GM18499 (cell line): ENCODE data around the gene KRTDAP.

Experiments
- ATAC-seq: cut with Tn5 transposase; IDR thresholded peaks from one replicate; pipeline ENCODE4 v1.9.1; 2021; ENCODE audit warnings: moderate number of reproducible peaks; ENCODE audit not compliant: insufficient read depth, unreplicated experiment

The KRTDAP gene, protein sequence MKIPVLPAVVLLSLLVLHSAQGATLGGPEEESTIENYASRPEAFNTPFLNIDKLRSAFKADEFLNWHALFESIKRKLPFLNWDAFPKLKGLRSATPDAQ

DNA sequence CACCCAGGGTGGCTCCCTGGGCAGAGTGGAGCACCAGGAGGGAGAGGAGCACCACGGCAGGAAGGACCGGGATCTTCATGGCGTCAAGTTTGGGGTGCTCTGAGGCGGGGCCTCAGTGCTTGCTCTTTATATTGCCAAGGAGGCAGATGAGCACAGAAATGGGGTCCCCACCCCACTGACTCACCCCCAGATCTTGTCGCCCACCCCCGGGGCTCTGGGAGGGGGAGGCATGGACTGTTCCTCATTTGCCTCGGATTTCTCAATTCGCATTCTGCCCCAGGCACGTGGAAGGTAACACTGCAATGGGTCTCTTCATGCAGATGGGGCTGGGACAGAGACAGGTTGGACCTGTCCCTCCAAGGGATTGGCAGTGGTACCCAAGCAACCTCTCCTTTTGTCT, at the start of gene KRTDAP:
KRTDAP (minus strand) TSS at position 101 of the 400 bp plus-strand sequence; CDS start at position 79, 22 bp downstream.
- ATAC-seq, result no peak

DNA sequence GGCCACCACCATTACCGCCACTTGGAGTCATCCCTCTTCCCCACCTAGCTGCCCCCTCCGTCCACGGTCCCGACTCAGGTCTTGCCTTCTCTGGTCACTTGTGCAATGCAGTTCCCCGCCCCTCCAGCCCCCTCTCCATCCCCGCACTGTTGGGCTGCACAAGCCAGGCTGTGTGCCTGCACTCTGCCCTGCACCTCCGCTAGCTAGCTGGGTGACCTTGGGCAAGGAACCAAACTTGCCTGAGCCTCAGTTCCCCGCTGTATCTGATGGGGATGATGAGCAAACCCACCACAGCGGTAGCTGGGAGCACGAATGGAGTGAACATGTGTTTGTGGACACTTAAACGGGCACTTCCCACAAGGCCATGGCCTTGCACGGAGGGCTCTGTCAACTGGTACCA, 49.6 kb upstream of the KRTDAP start:
- ATAC-seq, result no peak

- ATAC-seq, result no peak
Measured at GRCh38 chr19:35539314-35539713, 49.0 kb upstream of the KRTDAP start.

- no peak for ATAC-seq
Measured at GRCh38 chr19:35534803-35535480, 44.7 kb upstream of the KRTDAP start.

GRCh38 chr19:35533822-35534392, 43.6 kb upstream of the KRTDAP start:
- no peak for ATAC-seq

DNA sequence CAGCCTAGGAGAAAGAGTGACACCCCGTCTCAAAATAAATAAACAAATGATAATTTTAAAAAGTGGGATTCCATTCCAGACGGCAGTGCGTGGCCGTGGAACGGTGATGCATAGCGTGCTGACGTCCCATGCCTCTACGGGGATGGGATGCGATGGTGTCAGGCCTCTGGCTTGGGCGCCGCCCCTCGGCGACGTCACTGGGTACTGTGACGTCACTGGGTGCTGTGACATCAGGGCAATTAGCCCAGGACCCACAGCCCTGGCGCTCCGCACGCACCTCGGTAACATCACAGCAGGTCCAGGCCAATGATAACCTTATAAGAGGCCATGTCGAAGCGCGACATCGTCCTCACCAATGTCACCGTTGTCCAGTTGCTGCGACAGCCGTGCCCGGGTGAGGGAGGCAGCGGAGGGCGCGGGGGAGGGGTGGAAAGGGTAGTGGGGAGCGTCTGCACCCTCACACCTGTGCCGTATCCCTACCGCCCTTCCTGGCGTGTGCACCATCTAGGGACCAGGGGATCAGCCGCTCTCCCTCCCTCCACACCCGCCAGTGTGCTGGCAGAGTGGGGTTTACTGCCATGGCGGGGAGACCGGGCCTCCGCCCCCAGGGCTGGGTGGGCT, 43.0 kb upstream of the KRTDAP start, which contains the start of gene GAPDHS:
GAPDHS (plus strand) TSS at position 256 of the 621 bp plus-strand sequence; CDS start at position 328, 72 bp downstream.
- no peak for ATAC-seq

DNA sequence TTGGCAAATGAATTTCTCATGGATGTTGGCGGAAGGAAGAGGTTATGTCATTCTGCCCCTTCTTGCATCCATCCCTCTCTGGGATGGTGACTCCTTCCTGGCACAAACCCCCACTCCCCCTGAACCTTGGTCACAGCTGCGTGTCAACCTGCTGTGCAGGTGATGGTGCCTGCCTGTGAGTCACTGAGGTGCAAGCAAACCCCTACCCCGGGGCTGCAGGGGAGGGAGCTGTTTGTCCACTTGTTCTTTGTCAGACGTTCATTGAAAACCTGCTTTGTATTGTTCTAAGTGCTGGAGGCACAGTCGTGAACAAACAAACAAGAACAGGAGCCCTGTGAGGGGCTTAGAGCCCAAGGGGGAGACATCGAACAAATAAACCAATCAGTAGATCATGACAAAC, 41.0 kb upstream of the KRTDAP start:
- no peak for ATAC-seq

DNA sequence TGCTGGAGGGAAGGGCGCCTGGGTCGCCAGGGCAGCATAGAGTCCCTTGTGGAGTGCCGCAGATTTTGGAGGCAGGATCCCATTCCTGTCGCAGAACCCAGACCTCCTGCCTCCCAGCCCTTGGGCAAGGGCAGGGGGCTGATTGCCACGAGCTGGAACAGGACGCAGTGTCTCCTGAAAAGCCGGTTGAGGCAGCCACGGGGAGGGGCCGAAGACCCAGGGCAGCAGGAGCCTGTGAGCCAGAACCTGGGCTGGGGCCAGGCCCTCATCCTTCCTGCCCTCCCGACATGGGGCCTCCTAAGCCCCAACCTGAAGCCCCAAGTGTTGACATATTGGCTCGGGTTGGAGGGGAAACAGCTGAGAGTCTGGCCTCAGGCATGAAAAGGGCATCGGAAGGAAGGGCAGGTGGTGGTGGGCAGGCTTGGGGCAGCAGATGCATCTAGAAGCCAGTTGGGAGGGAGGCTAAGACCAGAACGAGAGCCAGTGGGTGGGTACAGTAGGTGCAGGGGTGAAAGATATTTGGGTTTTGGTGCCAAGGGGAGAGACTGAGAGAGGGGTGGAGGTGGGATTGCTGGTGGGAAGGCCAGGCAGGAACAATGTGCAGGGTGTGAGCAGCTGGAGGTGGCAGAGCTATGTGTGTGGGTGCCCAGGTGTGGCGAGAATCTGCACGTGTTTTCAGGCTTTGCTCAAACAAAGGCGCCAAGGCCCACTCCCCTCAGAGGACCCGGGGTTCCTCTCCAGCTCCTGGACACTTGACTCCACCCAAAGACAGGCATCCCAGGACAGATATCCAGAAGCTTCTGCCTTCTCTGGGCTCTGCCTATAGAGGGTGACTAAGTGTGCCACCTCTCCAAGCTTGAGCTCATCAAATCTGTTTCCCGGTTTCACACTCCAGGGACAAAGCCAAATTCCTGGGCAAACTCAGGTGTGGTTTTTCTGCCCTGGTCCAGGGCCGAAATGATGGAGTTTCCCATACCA, 39.3 kb upstream of the KRTDAP start:
- no peak for ATAC-seq

- no peak for ATAC-seq
Measured at GRCh38 chr19:35528218-35529038, 38.2 kb upstream of the KRTDAP start, which contains the start of gene SBSN. Gene SBSN (minus strand): TSS chr19:35528311. CDS start chr19:35528281, 30 bp downstream.

- no peak for ATAC-seq
Measured at GRCh38 chr19:35525873-35526272, 35.6 kb upstream of the KRTDAP start.

GRCh38 chr19:35524181-35524837, 34.0 kb upstream of the KRTDAP start:
- ATAC-seq, result no peak

DNA sequence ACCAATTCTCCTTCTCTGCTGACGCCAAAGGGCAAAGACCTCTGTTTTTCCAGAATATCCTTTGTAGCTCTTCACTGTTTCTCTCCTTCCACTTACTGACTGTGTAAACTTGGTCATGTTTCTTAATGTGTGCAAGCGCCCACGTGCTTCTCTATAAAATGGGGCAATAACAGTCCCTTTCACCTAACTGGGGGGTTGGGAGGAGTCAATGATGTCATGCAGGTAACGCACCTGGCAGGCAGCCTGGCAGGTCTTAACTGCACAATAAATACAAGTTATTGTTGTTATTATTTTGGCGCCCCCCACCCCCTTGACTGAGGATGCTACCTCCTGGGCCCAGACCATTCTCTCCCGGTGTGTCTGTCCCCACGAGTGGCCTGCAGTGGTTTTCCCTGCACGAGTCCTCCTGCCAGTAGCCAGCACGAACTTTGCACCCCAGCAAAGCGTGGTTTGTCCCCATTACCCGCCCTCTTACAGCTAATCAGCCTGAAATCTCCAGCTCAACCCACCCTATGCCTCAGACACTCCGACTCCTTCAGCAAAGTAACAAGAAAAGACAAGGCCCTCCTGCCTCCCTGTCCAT, 32.6 kb upstream of the KRTDAP start:
- no peak for ATAC-seq

DNA sequence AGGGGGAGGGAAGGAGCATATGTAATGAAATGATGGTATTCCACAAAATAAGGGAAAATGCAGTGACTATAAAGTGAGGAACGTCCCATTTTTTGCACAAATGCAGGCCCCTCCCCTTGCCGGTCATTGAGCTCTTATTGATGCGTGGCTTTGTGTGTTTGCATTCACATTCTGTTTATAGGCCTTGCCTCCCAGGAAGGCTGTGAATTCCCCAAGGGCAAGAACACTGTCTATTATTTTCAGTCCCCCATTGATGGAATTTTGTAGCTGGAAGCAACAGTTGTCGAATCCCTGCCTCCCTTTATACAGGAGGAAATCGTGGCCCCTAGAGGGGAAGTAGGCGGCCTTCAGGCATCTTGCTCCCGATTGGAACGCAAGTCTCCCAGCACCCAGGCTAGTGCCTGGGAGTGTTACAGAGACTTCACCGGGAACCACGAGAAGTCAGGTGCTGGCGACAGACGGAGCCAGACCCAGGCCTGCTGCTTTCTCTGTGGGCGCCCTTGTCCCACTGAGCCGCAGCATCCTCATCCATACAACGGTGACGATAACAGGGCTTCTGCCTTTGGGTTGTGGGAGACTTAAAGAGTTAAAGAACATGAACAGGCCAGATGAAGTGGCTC, 31.0 kb upstream of the KRTDAP start:
- no peak for ATAC-seq

GRCh38 chr19:35519291-35519690, 29.0 kb upstream of the KRTDAP start:
- no peak for ATAC-seq

GRCh38 chr19:35518313-35518712, 28.0 kb upstream of the KRTDAP start:
- no peak for ATAC-seq

- no peak for ATAC-seq
Measured at GRCh38 chr19:35517342-35517741, 27.1 kb upstream of the KRTDAP start.

DNA sequence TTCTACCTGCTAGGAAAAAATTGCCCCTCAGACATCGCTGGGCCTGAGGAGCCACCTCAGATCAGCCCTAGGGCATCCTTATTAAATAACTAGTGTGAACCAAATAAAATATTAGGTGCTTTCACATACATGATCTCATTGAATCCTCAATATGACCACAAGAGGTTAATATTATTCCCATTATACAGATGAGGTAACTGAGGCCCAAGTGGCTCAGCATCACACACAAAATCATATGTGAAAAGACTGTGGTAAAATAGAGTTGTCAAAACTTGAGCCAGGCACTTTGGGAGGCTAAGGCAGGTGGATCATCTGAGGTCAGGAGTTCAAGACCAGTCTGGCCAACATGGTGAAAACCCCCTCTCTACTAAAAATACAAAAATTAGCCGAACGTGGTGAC, 26.0 kb upstream of the KRTDAP start:
- no peak for ATAC-seq

DNA sequence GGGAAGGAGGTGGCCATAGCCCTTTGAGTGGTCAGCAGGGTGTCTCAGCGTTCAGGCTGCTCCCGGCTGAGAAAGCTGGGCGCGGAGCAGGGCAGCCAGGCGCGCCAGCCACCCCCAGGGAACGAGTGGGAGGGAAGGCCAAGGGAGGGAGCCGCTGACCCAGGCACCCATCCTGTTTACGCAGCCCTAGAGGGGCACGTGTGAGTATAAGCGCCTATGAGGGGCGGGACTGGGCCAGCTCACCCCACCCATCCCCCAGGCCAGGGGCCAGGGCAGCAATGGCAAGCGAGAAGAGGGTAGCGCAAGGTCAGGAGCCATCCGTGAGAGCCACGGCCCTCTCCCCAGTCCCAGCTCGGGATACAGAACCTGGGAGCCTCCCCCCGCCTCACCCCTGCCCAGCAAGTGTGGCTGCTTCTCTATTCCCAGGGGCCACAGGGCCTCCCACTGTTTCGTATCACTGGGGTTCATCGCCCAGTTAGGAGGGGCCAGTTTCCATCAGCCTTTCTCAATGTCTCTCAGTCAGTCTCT, 24.1 kb upstream of the KRTDAP start:
- no peak for ATAC-seq
